A549 (cell line): ENCODE results near the gene TTC28.

Source experiments
- CBX2 ChIP-seq: fragments of 200-600 bp; sonication (generic); IDR thresholded peaks from 2 replicates; pipeline ENCODE4 v1.6.1; 2016; ENCODE audit warnings: low read depth, mild to moderate bottlenecking, borderline replicate concordance
- CTCF ChIP-seq: fragments of >200 bp; sonication (Bioruptor Twin); formaldehyde crosslinking; IDR thresholded peaks from 3 replicates; pipeline ENCODE4 v1.5.1; 2016
- EP300 ChIP-seq, 2 experiments: fragments of >200 bp; sonication (Bioruptor Twin); formaldehyde crosslinking; IDR thresholded peaks; 2 replicates in 1 of 2; 3 replicates in 1 of 2; pipeline ENCODE4 v1.6.1; 2016 to 2017
- KDM1A ChIP-seq: fragments of 200-600 bp; sonication (generic); IDR thresholded peaks from 2 replicates; pipeline ENCODE4 v1.6.1; 2016; ENCODE audit warnings: low read depth, mild to moderate bottlenecking
- POLR2A ChIP-seq: IDR thresholded peaks from 2 replicates; pipeline ENCODE4 v1.6.1; 2012; ENCODE audit warnings: mild to moderate bottlenecking, low read length
- SMC3 ChIP-seq: fragments of >200 bp; sonication (Bioruptor Twin); formaldehyde crosslinking; IDR thresholded peaks from 3 replicates; pipeline ENCODE4 v1.6.1; 2018; ENCODE audit warnings: inconsistent platforms
- TF ChIP-seq, protein P1 (sequence below): IDR thresholded peaks from 2 replicates; pipeline ENCODE4 v1.6.1; 2012
- TF ChIP-seq, protein P2 (sequence below): fragments of 250-450 bp; sonication (Bioruptor Pico); IDR thresholded peaks from 2 replicates; pipeline ENCODE4 v1.5.0; 2021; ENCODE audit warnings: mild to moderate bottlenecking, moderate library complexity, borderline replicate concordance

GRCh38 chr22:27978802-27979201, 700.8 kb downstream of the TTC28 start:
- TF ChIP-seq CBX2: no peak
- TF ChIP-seq, protein P1, sequence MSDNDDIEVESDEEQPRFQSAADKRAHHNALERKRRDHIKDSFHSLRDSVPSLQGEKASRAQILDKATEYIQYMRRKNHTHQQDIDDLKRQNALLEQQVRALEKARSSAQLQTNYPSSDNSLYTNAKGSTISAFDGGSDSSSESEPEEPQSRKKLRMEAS: no peak
- no peak for TF ChIP-seq CTCF
- TF ChIP-seq SMC3: no peak
- TF ChIP-seq, protein P2, sequence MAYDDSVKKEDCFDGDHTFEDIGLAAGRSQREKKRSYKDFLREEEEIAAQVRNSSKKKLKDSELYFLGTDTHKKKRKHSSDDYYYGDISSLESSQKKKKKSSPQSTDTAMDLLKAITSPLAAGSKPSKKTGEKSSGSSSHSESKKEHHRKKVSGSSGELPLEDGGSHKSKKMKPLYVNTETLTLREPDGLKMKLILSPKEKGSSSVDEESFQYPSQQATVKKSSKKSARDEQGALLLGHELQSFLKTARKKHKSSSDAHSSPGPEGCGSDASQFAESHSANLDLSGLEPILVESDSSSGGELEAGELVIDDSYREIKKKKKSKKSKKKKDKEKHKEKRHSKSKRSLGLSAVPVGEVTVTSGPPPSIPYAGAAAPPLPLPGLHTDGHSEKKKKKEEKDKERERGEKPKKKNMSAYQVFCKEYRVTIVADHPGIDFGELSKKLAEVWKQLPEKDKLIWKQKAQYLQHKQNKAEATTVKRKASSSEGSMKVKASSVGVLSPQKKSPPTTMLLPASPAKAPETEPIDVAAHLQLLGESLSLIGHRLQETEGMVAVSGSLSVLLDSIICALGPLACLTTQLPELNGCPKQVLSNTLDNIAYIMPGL (CRISPR knock-in tag): no peak
- no peak for TF ChIP-seq KDM1A
- no peak for TF ChIP-seq POLR2A
- no peak for TF ChIP-seq EP300 (IDR thresholded peaks at IDR 0.05)
